Mesangial cell (primary cell): ENCODE results near the gene BTBD1. TPM values are rescaled to one million over a fixed set of nuclear protein-coding genes. Genes with fewer than 3 reads are reported as not detected.

Experiments used
- total RNA-seq: library from RNA; depleted of rRNA; stranded (reverse); fragments of >200 nt; gene quantifications from 2 replicates; pipeline ENCODE4 v1.2.3, GENCODE V29; 2015

BTBD1 gene
- 53.9 and 78.7 TPM in 2 replicates for total RNA-seq

DNA sequence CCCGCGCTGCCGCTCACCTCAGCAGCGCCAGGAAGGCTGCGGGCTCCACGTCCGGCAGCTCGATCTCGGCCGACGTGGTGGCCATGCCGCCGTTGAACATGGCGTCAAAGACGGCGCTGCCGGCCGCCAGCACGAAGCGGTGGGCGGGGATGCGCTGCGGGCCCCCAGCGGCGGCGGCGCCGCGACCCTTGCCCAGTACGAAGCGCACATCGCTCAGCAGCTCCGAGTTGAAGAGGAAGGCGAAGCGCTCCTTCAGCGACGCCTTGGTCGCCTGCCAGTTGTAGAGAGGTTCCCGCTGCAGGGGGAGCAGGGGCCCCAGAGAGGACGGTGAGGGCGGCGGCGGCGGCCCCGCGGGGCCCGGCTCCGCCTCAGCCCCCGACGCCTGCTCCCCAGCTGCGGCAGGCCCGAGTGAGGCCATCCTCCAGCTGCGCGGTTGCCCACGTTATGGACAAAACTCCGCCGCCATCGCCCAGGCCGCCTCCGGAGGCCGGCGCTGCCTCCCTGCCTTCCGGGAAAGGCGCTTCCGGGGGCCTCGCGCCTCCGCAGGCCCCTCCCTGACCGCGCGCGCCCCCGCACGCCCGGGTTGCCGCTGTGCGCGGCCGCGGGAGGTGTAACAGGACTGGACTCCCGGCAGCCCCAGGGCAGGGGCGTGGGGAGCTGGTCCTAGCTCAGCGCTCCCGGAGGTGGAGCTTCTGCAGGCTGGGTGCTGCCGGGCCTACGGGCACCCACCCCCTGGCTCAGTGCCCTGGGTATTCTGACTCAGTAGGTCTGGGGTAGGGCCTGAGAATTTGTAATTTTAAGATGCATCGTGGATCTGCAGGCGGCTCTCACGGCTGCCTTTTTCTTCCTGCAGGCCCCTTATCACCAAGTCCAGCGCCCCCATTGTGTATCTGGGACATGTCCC, at the start of gene BTBD1:
Gene BTBD1 (minus strand): TSS at position 519 of the 904 bp plus-strand sequence. CDS start 101 bp downstream, at position 418.

GRCh38 chr15:83106994-83107840, 40.2 kb upstream of the BTBD1 start, which contains the start of gene TM6SF1:
Gene TM6SF1 (plus strand): TSS chr15:83107645. CDS start chr15:83107681, 36 bp downstream.

GRCh38 chr15:83011271-83012075, 55.6 kb downstream of the BTBD1 start, which contains the start of gene C15orf40:
Gene C15orf40 (minus strand): TSS chr15:83011639. CDS start chr15:83011607, 32 bp downstream.

GRCh38 chr15:82985688-82986441, 81.2 kb downstream of the BTBD1 start, which contains the start of gene RAMAC:
Gene RAMAC (plus strand): TSS chr15:82986210. CDS start chr15:82989019, 2,809 bp downstream.

Other genes starting within 250 kb of the BTBD1 start
- gene HOMER2, start 114.5 kb downstream of the BTBD1 start, total RNA-seq: 36.4 and 47.9 TPM in 2 replicates
- 19.7 and 20.4 TPM in 2 replicates for gene RAMAC, start 81.0 kb downstream of the BTBD1 start, total RNA-seq
- 9.8 and 21.5 TPM in 2 replicates for gene C15orf40, start 55.6 kb downstream of the BTBD1 start, total RNA-seq
- 0.33 and 1.4 TPM in 2 replicates for gene TM6SF1, start 40.4 kb upstream of the BTBD1 start, total RNA-seq
- 9.6 and 12.4 TPM in 2 replicates for gene HDGFL3, start 140.6 kb upstream of the BTBD1 start, total RNA-seq
- gene BNC1, start 217.4 kb upstream of the BTBD1 start, total RNA-seq: 15.3 and 41.8 TPM in 2 replicates